Natural killer cell (primary cell): Measurements from ENCODE around the gene SULT4A1. TPM values are rescaled to one million over a fixed set of nuclear protein-coding genes. Genes with fewer than 3 reads are reported as not detected.

Experiments used
- ATAC-seq, 3 donors: fragments of 150-1000 bp in 2 of 3; fragments of 200-7000 bp in 1 of 3; cut with Tn5 transposase; 1 replicate in 1 of 3; 2 replicates in 2 of 3; pipeline ENCODE4 v1.10.0; 2021; ENCODE audit warnings: mild to moderate bottlenecking in 2 of 3, moderate library complexity in 2 of 3
- DNase-seq, 2 donors: peaks; one replicate each; pipeline versions ENCODE4 v3.0.0 to v3.0.0-alpha.2; 2013 to 2021; ENCODE audit warnings: mixed read lengths in 1 of 2
- H3K27ac ChIP-seq: one replicate; pipeline ENCODE4 v1.5.1; 2013; ENCODE audit warnings: mild to moderate bottlenecking, low read length
- H3K27me3 ChIP-seq: one replicate; pipeline ENCODE4 v1.6.1; 2013; ENCODE audit warnings: low read length; ENCODE audit not compliant: control insufficient read depth, insufficient read depth
- H3K36me3 ChIP-seq: one replicate; pipeline ENCODE4 v1.6.1; 2013; ENCODE audit warnings: low read length; ENCODE audit not compliant: control insufficient read depth, insufficient read depth
- H3K4me1 ChIP-seq: one replicate; pipeline ENCODE4 v1.6.1; 2013; ENCODE audit warnings: low read length; ENCODE audit not compliant: control insufficient read depth, insufficient read depth
- H3K4me3 ChIP-seq: one replicate; pipeline ENCODE4 v1.5.1; 2013; ENCODE audit warnings: low read length
- H3K9me3 ChIP-seq: one replicate; pipeline ENCODE4 v1.6.1; 2013; ENCODE audit warnings: low read length; ENCODE audit not compliant: control insufficient read depth, insufficient read depth
- H3K27ac Mint-ChIP-seq, 2 donors: one replicate each; pipeline ENCODE4 v1.8.0; 2022; ENCODE audit warnings: mild to moderate bottlenecking in 2 of 2, mixed read lengths in 2 of 2, moderate library complexity in 1 of 2
- H3K27me3 Mint-ChIP-seq, 2 donors: one replicate each; pipeline ENCODE4 v1.8.0; 2022; ENCODE audit warnings: low read depth in 2 of 2, mixed read lengths in 2 of 2
- H3K36me3 Mint-ChIP-seq: one replicate; pipeline ENCODE4 v1.8.0; 2022; ENCODE audit warnings: mixed read lengths
- H3K4me1 Mint-ChIP-seq, 2 donors: one replicate each; pipeline ENCODE4 v1.8.0; 2022; ENCODE audit warnings: mixed read lengths in 2 of 2
- H3K4me3 Mint-ChIP-seq: one replicate; pipeline ENCODE4 v1.8.0; 2022; ENCODE audit warnings: mild to moderate bottlenecking, moderate library complexity, mixed read lengths
- H3K9me3 Mint-ChIP-seq, 2 donors: one replicate each; pipeline ENCODE4 v1.8.0; 2022; ENCODE audit warnings: mixed read lengths in 2 of 2
- CTCF ChIP-seq: fragments of 200-600 bp; IDR thresholded peaks from one replicate; pipeline ENCODE4 v1.8.0; 2022; ENCODE audit warnings: antibody characterized with exemption
- WGBS: methylation state at CpG from one replicate; pipeline ENCODE4 v1.1.7; 2013; ENCODE audit warnings: missing lambda C conversion rate; ENCODE audit not compliant: insufficient coverage; 5-methylcytosine and 5-hydroxymethylcytosine counted together
- intact Hi-C: fragments of 100-400 bp; cut with micrococcal nuclease; formaldehyde crosslinking; loops from one replicate; pipeline ENCODE4 v1.14.2; 2022
- total RNA-seq, 4 donors: library from RNA; stranded (reverse); fragments of 120-200 nt in 1 of 4; gene quantifications; one replicate each; pipeline versions ENCODE4 v1.2.3 to v1.2.4, GENCODE V29; 2013 to 2022

Gene SULT4A1
- total RNA-seq, 3 donors from 2014 or later (not counting 1 experiment from before 2014, with no cell fraction given): not detected

GRCh38 chr22:43802897-43803495 lies 59.3 kb downstream of the SULT4A1 start:
- WGBS: 54% methylated on average over 4 of the region's 5 CpGs
- no peak overlapping the region for H3K4me3 ChIP-seq
- H3K27ac Mint-ChIP-seq: no peak overlapping the region
- H3K4me1 ChIP-seq: no peaks in the 10 kb centered on the region
- no peaks in the 10 kb centered on the region for H3K36me3 ChIP-seq
- peaks cover 6% of the 10 kb centered on the region for H3K27me3 ChIP-seq
- H3K4me1 Mint-ChIP-seq: no peaks in the 10 kb centered on the region
- ATAC-seq (no peak), DNase-seq (no peak)
- TF ChIP-seq CTCF: no peak
- intact Hi-C loops: no loop called here
- peaks cover 2% of the 10 kb centered on the region for H3K9me3 ChIP-seq
- no peak overlapping the region for H3K4me3 Mint-ChIP-seq
- H3K9me3 Mint-ChIP-seq: peaks cover 4 to 5% of the 10 kb centered on the region in 2 donors
- H3K27me3 Mint-ChIP-seq: peaks cover 28 to 71% of the 10 kb centered on the region in 2 donors
- H3K27ac ChIP-seq: no peak overlapping the region
- peaks cover 12% of the 10 kb centered on the region for H3K36me3 Mint-ChIP-seq

DNA sequence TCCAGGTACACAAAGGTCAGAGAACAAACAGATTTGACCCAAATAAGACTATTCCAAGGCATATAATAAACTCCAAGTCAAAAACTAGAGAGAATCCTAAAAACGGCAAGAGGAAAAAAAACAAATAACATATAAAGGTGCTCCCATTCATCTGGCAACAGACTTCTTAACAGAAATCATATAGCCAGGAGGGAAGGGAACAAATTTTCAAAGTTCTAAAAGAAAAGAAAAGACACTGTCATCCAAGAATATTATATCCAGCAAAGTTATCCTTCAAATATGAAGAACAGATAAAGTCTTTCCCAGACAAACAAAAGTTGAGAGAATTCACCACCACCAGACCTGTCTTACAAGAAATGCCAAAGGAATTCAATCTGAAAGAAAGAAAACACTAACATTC lies 61.3 kb downstream of the SULT4A1 start:
- H3K27me3 ChIP-seq: peaks cover 6% of the 10 kb centered on the region
- H3K27ac ChIP-seq: no peak overlapping the region
- DNase-seq: no peak
- 100% methylated on average over 1 of the region's 1 CpG for WGBS
- H3K36me3 Mint-ChIP-seq: peaks cover 12% of the 10 kb centered on the region
- intact Hi-C loops: no loop called here
- no peak overlapping the region for H3K4me3 Mint-ChIP-seq
- no peak for ATAC-seq
- peaks cover 2% of the 10 kb centered on the region for H3K9me3 ChIP-seq
- H3K4me1 ChIP-seq: no peaks in the 10 kb centered on the region
- H3K27me3 Mint-ChIP-seq: peaks cover 26 to 56% of the 10 kb centered on the region in 2 donors
- H3K9me3 Mint-ChIP-seq: peaks cover 4 to 5% of the 10 kb centered on the region in 2 donors
- H3K4me1 Mint-ChIP-seq: no peaks in the 10 kb centered on the region
- H3K36me3 ChIP-seq: no peaks in the 10 kb centered on the region
- no peak overlapping the region for H3K27ac Mint-ChIP-seq
- H3K4me3 ChIP-seq: no peak overlapping the region
- TF ChIP-seq CTCF: no peak

DNA sequence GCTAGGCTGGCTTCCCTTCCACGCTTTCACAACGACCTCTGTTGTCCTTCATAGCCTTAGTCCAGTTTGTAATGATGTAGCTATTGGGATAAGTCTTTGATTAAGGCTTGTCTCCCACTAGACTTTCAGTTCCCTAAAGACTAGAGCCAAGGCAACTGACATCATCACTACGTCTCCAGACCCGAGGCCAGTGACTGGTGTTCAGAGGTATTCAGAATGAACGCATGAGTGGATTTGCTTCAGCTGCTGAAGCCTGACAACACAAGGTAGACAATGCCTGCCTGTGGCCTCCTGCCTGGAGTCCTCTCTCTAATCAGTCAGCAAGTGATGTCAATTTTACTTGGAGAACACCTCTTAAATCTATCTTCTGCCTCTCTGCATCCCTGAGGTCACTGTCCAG lies 63.8 kb downstream of the SULT4A1 start:
- intact Hi-C loops: no loop called here
- H3K9me3 ChIP-seq: peaks cover 2% of the 10 kb centered on the region
- no peak overlapping the region for H3K27ac ChIP-seq
- ATAC-seq: no peak
- H3K4me3 ChIP-seq: no peak overlapping the region
- Mint-ChIP-seq H3K27me3 (peaks cover 20 to 34% of the 10 kb centered on the region in 2 donors), H3K4me3 (no peak overlapping the region), H3K4me1 (no peaks in the 10 kb centered on the region), H3K36me3 (peaks cover 12% of the 10 kb centered on the region), H3K9me3 (peaks cover 4 to 5% of the 10 kb centered on the region in 2 donors), H3K27ac (no peak overlapping the region)
- WGBS: 82% methylated on average over 5 of the region's 5 CpGs
- H3K4me1 ChIP-seq: no peaks in the 10 kb centered on the region
- H3K27me3 ChIP-seq: peaks cover 6% of the 10 kb centered on the region
- DNase-seq: no peak
- TF ChIP-seq CTCF: no peak
- no peaks in the 10 kb centered on the region for H3K36me3 ChIP-seq

GRCh38 chr22:43796567-43796966 lies 65.7 kb downstream of the SULT4A1 start:
- Histone ChIP-seq H3K4me3 (no peak overlapping the region), H3K4me1 (no peaks in the 10 kb centered on the region), H3K27ac (no peak overlapping the region), H3K27me3 (peaks cover 6% of the 10 kb centered on the region), H3K9me3 (peaks cover 2% of the 10 kb centered on the region), H3K36me3 (no peaks in the 10 kb centered on the region)
- H3K36me3 Mint-ChIP-seq: peaks cover 12% of the 10 kb centered on the region
- TF ChIP-seq CTCF: no peak
- no peak overlapping the region for H3K4me3 Mint-ChIP-seq
- intact Hi-C loops: no loop called here
- 91% methylated on average over 8 of the region's 8 CpGs for WGBS
- peaks cover 16 to 20% of the 10 kb centered on the region in 2 donors for H3K27me3 Mint-ChIP-seq
- ATAC-seq: no peak
- H3K27ac Mint-ChIP-seq: no peak overlapping the region
- no peak for DNase-seq
- H3K4me1 Mint-ChIP-seq: no peaks in the 10 kb centered on the region
- H3K9me3 Mint-ChIP-seq: peaks cover 3 to 5% of the 10 kb centered on the region in 2 donors
